IMR-90 (cell line): ENCODE measurements around the gene KCNJ10. TPM values are rescaled to one million over a fixed set of nuclear protein-coding genes. Genes with fewer than 3 reads are reported as not detected.

Source experiments
- ATAC-seq: fragments of 200-7000 bp; cut with Tn5 transposase; 2 replicates; pipeline ENCODE4 v1.9.1; 2020; ENCODE audit warnings: low read depth, mild to moderate bottlenecking, moderate library complexity
- BruUV-seq: library from RNA; stranded (reverse); fragments of 400-500 nt; replicated peaks from 2 replicates; lab custom pipeline; 2021; lab: Mats Ljungman, UMichigan
- CTCF ChIA-PET: fragments of 300-600 bp; formaldehyde crosslinking; extraction: SDS; loops from one replicate; lab custom pipeline; 2021; ENCODE audit warnings: antibody characterized with exemption; lab: Yijun Ruan, JAX
- POLR2A ChIA-PET: fragments of 300-600 bp; sonication (Branson Sonifier 250); formaldehyde crosslinking; loops from one replicate; lab custom pipeline; 2022; ENCODE audit warnings: antibody characterized with exemption; ENCODE audit not compliant: unreplicated experiment; lab: Charles Lee
- DNase-seq: peaks from one replicate; pipeline ENCODE4 v3.0.0; 2013
- H2AFZ ChIP-seq: replicated peaks from 2 replicates; pipeline ENCODE3; 2013; ENCODE audit warnings: low read length, mild to moderate bottlenecking; ENCODE audit not compliant: poor library complexity
- H2AK5ac ChIP-seq: 2 replicates; pipeline ENCODE4 v1.6.1; 2013; ENCODE audit warnings: low read depth, low read length, inconsistent platforms
- H2AK9ac ChIP-seq: replicated peaks from 2 replicates; pipeline ENCODE3; 2013; ENCODE audit warnings: mild to moderate bottlenecking, low read depth, low read length, moderate library complexity; ENCODE audit not compliant: poor library complexity
- H2BK120ac ChIP-seq: 2 replicates; pipeline ENCODE4 v1.6.1; 2013; ENCODE audit warnings: low read depth, low read length, inconsistent platforms
- H2BK15ac ChIP-seq: 3 replicates; pipeline ENCODE4 v1.6.1; 2013; ENCODE audit warnings: low read depth, low read length, inconsistent platforms
- H2BK20ac ChIP-seq: 2 replicates; pipeline ENCODE4 v1.6.1; 2013; ENCODE audit warnings: low read depth, mild to moderate bottlenecking, inconsistent platforms, low read length, moderate library complexity
- H2BK5ac ChIP-seq: 2 replicates; pipeline ENCODE4 v1.6.1; 2013; ENCODE audit warnings: mild to moderate bottlenecking, low read depth, low read length, inconsistent platforms; ENCODE audit not compliant: poor library complexity, severe bottlenecking
- H3K14ac ChIP-seq: replicated peaks from 2 replicates; pipeline ENCODE4 v1.6.1; 2013; ENCODE audit warnings: low read depth, low read length, inconsistent platforms
- H3K18ac ChIP-seq: 2 replicates; pipeline ENCODE4 v1.6.1; 2013; ENCODE audit warnings: low read depth, low read length, control low read depth
- H3K23ac ChIP-seq: 2 replicates; pipeline ENCODE4 v1.6.1; 2013; ENCODE audit warnings: low read depth, low read length, inconsistent platforms
- H3K27ac ChIP-seq: 2 replicates; pipeline ENCODE4 v1.5.1; 2013; ENCODE audit warnings: mild to moderate bottlenecking, control low read depth, low read length; ENCODE audit not compliant: insufficient read depth
- H3K27me3 ChIP-seq: 2 replicates; pipeline ENCODE4 v1.6.1; 2013; ENCODE audit warnings: low read length; ENCODE audit not compliant: control insufficient read depth, insufficient read depth
- H3K36me3 ChIP-seq: 2 replicates; pipeline ENCODE4 v1.6.1; 2013; ENCODE audit warnings: low read length, mixed read lengths; ENCODE audit not compliant: control insufficient read depth, insufficient read depth
- H3K4ac ChIP-seq: 2 replicates; pipeline ENCODE4 v1.6.1; 2013; ENCODE audit warnings: low read depth, low read length, inconsistent platforms
- H3K4me1 ChIP-seq: 2 replicates; pipeline ENCODE4 v1.6.1; 2013; ENCODE audit warnings: low read length, mixed read lengths; ENCODE audit not compliant: control insufficient read depth, insufficient read depth
- H3K4me2 ChIP-seq: 2 replicates; pipeline ENCODE4 v1.6.1; 2013; ENCODE audit warnings: low read depth, mild to moderate bottlenecking, control low read depth, low read length, moderate library complexity
- H3K4me3 ChIP-seq: 2 replicates; pipeline ENCODE4 v1.5.1; 2013; ENCODE audit warnings: low read depth, mild to moderate bottlenecking, control low read depth, low read length, moderate library complexity; ENCODE audit not compliant: insufficient read depth
- H3K56ac ChIP-seq: 2 replicates; pipeline ENCODE4 v1.6.1; 2013; ENCODE audit warnings: low read length, inconsistent platforms; ENCODE audit not compliant: insufficient read depth; ENCODE audit errors: extremely low read depth
- H3K79me1 ChIP-seq, 2 experiments: 2 replicates each; pipeline ENCODE4 v1.6.1; 2013; ENCODE audit warnings: low read length in 2 of 2, inconsistent platforms in 1 of 2, low read depth in 1 of 2
- H3K9ac ChIP-seq: 2 replicates; pipeline ENCODE4 v1.6.1; 2013; ENCODE audit warnings: low read depth, low read length, control low read depth
- H3K9me1 ChIP-seq: 2 replicates; pipeline ENCODE4 v1.6.1; 2013; ENCODE audit warnings: low read length, inconsistent platforms; ENCODE audit not compliant: insufficient read depth
- H3K9me3 ChIP-seq: 2 replicates; pipeline ENCODE4 v1.6.1; 2013; ENCODE audit warnings: low read length; ENCODE audit not compliant: control insufficient read depth, insufficient read depth
- H4K20me1 ChIP-seq: 2 replicates; pipeline ENCODE4 v1.6.1; 2013; ENCODE audit warnings: low read length, inconsistent platforms; ENCODE audit not compliant: insufficient read depth
- H4K5ac ChIP-seq: 2 replicates; pipeline ENCODE4 v1.6.1; 2013; ENCODE audit warnings: mild to moderate bottlenecking, low read depth, low read length, control low read depth
- H4K8ac ChIP-seq, 2 experiments: 2 replicates each; pipeline ENCODE4 v1.6.1; 2013; ENCODE audit warnings: low read depth in 2 of 2, low read length in 2 of 2, control low read depth in 1 of 2, inconsistent platforms in 1 of 2
- H4K91ac ChIP-seq: 2 replicates; pipeline ENCODE4 v1.6.1; 2013; ENCODE audit warnings: low read depth, low read length, inconsistent platforms; ENCODE audit not compliant: insufficient read depth
- BHLHE40 ChIP-seq: fragments of 150-350 bp; IDR thresholded peaks from 2 replicates; pipeline ENCODE4 v1.6.1; 2016; ENCODE audit warnings: mild to moderate bottlenecking, low read depth, low read length
- CEBPB ChIP-seq: IDR thresholded peaks from 2 replicates; pipeline ENCODE4 v1.6.1; 2012; ENCODE audit warnings: low read depth, low read length, improper control_type of control experiment
- CHD1 ChIP-seq: IDR thresholded peaks from 2 replicates; pipeline ENCODE4 v1.6.1; 2012; ENCODE audit warnings: low read depth, low read length, improper control_type of control experiment
- FOS ChIP-seq: fragments of 150-350 bp; IDR thresholded peaks from 2 replicates; pipeline ENCODE4 v1.6.1; 2016; ENCODE audit warnings: low read depth, low read length
- MAZ ChIP-seq: IDR thresholded peaks from 2 replicates; pipeline ENCODE4 v1.6.1; 2012; ENCODE audit warnings: low read depth, mild to moderate bottlenecking, low read length, improper control_type of control experiment, moderate library complexity, borderline replicate concordance
- POLR2A ChIP-seq: IDR thresholded peaks from 2 replicates; pipeline ENCODE4 v1.6.1; 2012; ENCODE audit warnings: mild to moderate bottlenecking, low read depth, low read length
- RCOR1 ChIP-seq: IDR thresholded peaks from 2 replicates; pipeline ENCODE4 v1.6.1; 2012; ENCODE audit warnings: mild to moderate bottlenecking, low read length, improper control_type of control experiment; ENCODE audit not compliant: insufficient replicate concordance
- SMC3 ChIP-seq: fragments of 150-350 bp; IDR thresholded peaks from 2 replicates; pipeline ENCODE4 v1.6.1; 2016; ENCODE audit warnings: low read depth, mild to moderate bottlenecking, antibody characterized with exemption, low read length, moderate library complexity
- WGBS, 2 experiments: methylation state at CpG; one replicate each; pipeline versions ENCODE4 v1.1.5 to v1.1.7; 2013; ENCODE audit warnings: missing lambda C conversion rate in 2 of 2; ENCODE audit not compliant: insufficient read length in 1 of 2; ENCODE audit errors: extremely low coverage in 2 of 2; 5-methylcytosine and 5-hydroxymethylcytosine counted together
- dilution Hi-C: fragments of 300-500 bp; cut with HindIII; formaldehyde crosslinking; loops from one replicate; pipeline ENCODE4 v1.14.3; 2018; ENCODE audit warnings: low sequenced_read_pairs; ENCODE audit not compliant: unreplicated experiment
- in situ Hi-C: fragments of 300-500 bp; cut with MboI; formaldehyde crosslinking; loops from 3 replicates; pipeline ENCODE4 v1.14.3; 2019; ENCODE audit warnings: low sequenced_read_pairs, inconsistent platforms, mixed read lengths
- intact Hi-C: fragments of 100-400 bp; cut with micrococcal nuclease; formaldehyde crosslinking; loops from 2 replicates; pipeline ENCODE4 v1.10.0; 2022
- polyA plus RNA-seq, 3 experiments: library from polyadenylated mRNA; depleted of rRNA; stranded (reverse); fragments of >200 nt; gene quantifications; 2 replicates each; pipeline ENCODE4 v1.2.3, GENCODE V29; 2012; ENCODE audit warnings: low replicate concordance in 1 of 3
- total RNA-seq: library from RNA; depleted of rRNA; stranded (reverse); fragments of >200 nt; gene quantifications from 2 replicates; pipeline ENCODE4 v1.2.3, GENCODE V29; 2012
- TF ChIP-seq, protein P1 (sequence below): conservative IDR thresholded peaks from 2 replicates; pipeline ENCODE4 v1.5.1; 2012; ENCODE audit warnings: mild to moderate bottlenecking, low read depth, low read length, improper control_type of control experiment

The KCNJ10 gene
- total and polyA plus RNA-seq, 2 of the 4 experiments (the other 2 are of a cell fraction): not detected

DNA sequence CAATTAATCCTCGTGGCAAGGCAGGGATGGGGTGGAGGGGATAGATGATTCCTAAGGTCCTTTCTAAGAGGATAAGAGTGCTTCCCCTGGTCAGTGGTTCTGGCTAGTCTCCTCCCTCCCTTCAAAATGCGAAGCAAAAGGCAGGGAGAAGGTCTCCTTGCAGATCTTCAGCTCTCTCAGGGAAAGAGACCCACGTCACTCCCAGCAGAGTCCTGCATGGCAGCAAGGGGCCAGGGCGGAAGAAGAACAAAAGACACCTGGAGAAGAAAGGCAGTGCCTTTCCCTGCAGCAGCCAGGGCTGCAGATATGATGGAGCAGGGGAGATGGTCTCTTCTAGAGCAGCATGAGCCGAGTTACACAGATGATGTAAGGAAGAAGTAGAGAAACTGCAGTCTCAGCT, 86.3 kb downstream of the KCNJ10 start:
- in situ Hi-C loops: no loop called here

More for the DNA sequence above, 86.3 kb downstream of the KCNJ10 start:
- Histone ChIP-seq H2AFZ (no peak overlapping the region), H3K9ac (no peak overlapping the region), H3K27ac (no peak overlapping the region), H3K4me3 (no peak overlapping the region), H4K91ac (no peak overlapping the region), H3K4me2 (no peak overlapping the region), H3K4me1 (peaks cover 4% of the 10 kb centered on the region; the same call in 1 of the 2 replicates), H2BK20ac (no peak overlapping the region), H4K8ac (no peak overlapping the region), H2AK9ac (no peak overlapping the region), H2BK5ac (no peak overlapping the region), H3K9me3 (no peaks in the 10 kb centered on the region), H2BK15ac (no peak overlapping the region), H2AK5ac (no peak overlapping the region), H3K23ac (no peak overlapping the region), H3K14ac (no peak overlapping the region), H3K79me1 (no peaks in the 10 kb centered on the region), H3K27me3 (peaks cover 22% of the 10 kb centered on the region), H3K36me3 (no peaks in the 10 kb centered on the region; the same call in 1 of the 2 replicates), H4K20me1 (no peaks in the 10 kb centered on the region), H4K5ac (no peak overlapping the region), H3K4ac (no peak overlapping the region), H3K9me1 (no peaks in the 10 kb centered on the region), H2BK120ac (no peak overlapping the region), H3K56ac (no peak overlapping the region), H3K18ac (no peak overlapping the region)
- ATAC-seq: no peak
- ChIA-PET CTCF (interaction anchor here (0.9 kb wide), 1 partner anchor 24 kb away, joined by 4 read pairs; no protein-coding TSS in a partner anchor), POLR2A (no interaction called here)
- no peak for DNase-seq
- WGBS, 2 experiments: 17% methylated on average over 1 of the region's 5 CpGs; no CpG with 5 or more reads in 1 of the 2 experiments
- no TSS peak for BruUV-seq
- intact Hi-C loops (no loop called here), dilution Hi-C loops (no loop called here)
- no peak for TF ChIP-seq BHLHE40
- no peak for TF ChIP-seq CHD1
- TF ChIP-seq RCOR1: no peak
- TF ChIP-seq, protein P1, sequence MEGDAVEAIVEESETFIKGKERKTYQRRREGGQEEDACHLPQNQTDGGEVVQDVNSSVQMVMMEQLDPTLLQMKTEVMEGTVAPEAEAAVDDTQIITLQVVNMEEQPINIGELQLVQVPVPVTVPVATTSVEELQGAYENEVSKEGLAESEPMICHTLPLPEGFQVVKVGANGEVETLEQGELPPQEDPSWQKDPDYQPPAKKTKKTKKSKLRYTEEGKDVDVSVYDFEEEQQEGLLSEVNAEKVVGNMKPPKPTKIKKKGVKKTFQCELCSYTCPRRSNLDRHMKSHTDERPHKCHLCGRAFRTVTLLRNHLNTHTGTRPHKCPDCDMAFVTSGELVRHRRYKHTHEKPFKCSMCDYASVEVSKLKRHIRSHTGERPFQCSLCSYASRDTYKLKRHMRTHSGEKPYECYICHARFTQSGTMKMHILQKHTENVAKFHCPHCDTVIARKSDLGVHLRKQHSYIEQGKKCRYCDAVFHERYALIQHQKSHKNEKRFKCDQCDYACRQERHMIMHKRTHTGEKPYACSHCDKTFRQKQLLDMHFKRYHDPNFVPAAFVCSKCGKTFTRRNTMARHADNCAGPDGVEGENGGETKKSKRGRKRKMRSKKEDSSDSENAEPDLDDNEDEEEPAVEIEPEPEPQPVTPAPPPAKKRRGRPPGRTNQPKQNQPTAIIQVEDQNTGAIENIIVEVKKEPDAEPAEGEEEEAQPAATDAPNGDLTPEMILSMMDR: no peak
- no peak for TF ChIP-seq POLR2A
- TF ChIP-seq CEBPB: no peak
- TF ChIP-seq SMC3: no peak
- TF ChIP-seq MAZ: no peak
- TF ChIP-seq FOS: no peak
